Suprapubic skin (tissue), 4 donors: ENCODE measurements around the gene ZMYM3.

Experiments used
- CTCF ChIP-seq, 2 donors: fragments of 200-600 bp in 1 of 2; fragments of 450-650 bp in 1 of 2; sonication (generic) in 1 of 2; IDR thresholded peaks; one replicate each; pipeline ENCODE4 v1.5.1; 2016 to 2019; ENCODE audit warnings: antibody characterized with exemption in 2 of 2, mild to moderate bottlenecking in 1 of 2, moderate library complexity in 1 of 2
- POLR2A ChIP-seq, 2 donors: fragments of 450-650 bp; IDR thresholded peaks; one replicate each; pipeline ENCODE4 v1.6.1; 2017; ENCODE audit warnings: antibody characterized with exemption in 2 of 2, mild to moderate bottlenecking in 2 of 2, moderate library complexity in 2 of 2
- POLR2AphosphoS5 ChIP-seq, 3 donors: sonication (generic); formaldehyde crosslinking; IDR thresholded peaks; one replicate each; pipeline ENCODE4 v1.6.1; 2017; ENCODE audit warnings: antibody characterized with exemption in 3 of 3

GRCh38 chrX:71241301-71241700 is 12.6 kb downstream of the ZMYM3 start:
- TF ChIP-seq CTCF (IDR thresholded peaks at IDR 0.05): no peak
- no peak for TF ChIP-seq POLR2A (IDR thresholded peaks at IDR 0.05)
- TF ChIP-seq POLR2AphosphoS5 (IDR thresholded peaks at IDR 0.05): no peak
